ENCODE measurements around the gene ZNF488.

ZNF488 gene

DNA sequence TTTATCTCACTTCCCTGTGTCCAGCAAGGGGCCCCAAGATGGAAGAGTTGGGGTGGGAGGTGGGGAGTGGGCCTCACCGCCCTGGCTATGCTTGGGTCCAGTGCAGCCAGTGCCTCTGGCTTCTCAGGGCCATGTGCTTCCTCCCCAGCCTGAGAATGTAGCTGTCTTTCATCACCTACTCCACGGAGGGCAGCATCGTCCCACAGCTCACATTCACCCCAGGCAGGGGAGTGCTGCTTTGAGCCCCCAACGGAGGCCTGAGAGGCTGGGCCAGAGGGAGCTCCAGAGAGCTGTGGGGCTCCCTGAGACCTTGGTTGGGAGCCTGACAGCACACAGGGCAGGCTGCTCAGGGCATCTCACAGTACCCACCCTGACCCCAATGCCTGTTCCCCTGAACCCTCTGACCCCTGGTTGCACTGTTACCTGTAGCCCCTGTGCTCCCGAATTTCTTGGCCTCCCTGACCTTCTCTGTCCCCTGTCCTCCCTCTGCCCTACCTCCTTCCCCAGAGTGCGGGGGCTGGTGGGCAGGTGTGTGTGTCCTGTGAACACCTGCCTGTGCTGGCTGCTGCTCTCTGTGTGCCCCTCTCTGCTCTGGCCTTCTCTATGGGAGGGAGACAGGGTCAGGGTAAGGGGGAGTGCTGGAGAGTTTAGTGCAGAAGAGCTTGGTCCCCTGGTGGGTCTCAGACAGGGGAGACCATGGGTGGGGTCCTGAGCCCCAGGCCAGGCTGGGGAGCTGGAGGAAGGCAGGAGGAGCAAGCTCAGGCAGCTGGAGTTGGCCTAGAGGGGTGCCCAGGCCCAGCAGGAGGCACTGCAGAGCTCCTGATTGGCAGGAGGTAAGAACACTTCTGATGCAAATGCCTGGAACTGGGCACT is 19.6 kb upstream of the ZNF488 start:
- H3K36me3 ChIP-seq (ENCODE audit: control insufficient read depth, insufficient read depth, low read length) = no peaks in the 10 kb centered on the region
- H3K4ac ChIP-seq (ENCODE audit: low read depth, low read length) = no peak overlapping the region
- H3K27ac ChIP-seq (ENCODE audit: low read depth, low read length) = no peak overlapping the region
- no peak overlapping the region for H4K8ac ChIP-seq (ENCODE audit: low read depth, low read length)
- H3K79me2 ChIP-seq (ENCODE audit: control insufficient read depth, insufficient read depth, low read length) = no peaks in the 10 kb centered on the region
- H3K4me2 ChIP-seq (ENCODE audit: low read length) = no peak overlapping the region
- no peak overlapping the region for H2BK15ac ChIP-seq (replicated peaks; ENCODE audit: low read depth)
- H3K4me3 ChIP-seq (ENCODE audit: low read length) = no peak overlapping the region
- no peak overlapping the region for H2BK120ac ChIP-seq (ENCODE audit: low read depth, low read length)
- H3K4me1 ChIP-seq (ENCODE audit: control insufficient read depth, low read depth, low read length) = peaks cover 14% of the 10 kb centered on the region
- no peaks in the 10 kb centered on the region for H3K79me1 ChIP-seq (ENCODE audit: low read length)
- peak overlapping the region; percentile 63 for H3K56ac ChIP-seq (ENCODE audit: low read length)
- no peaks in the 10 kb centered on the region for H3K27me3 ChIP-seq (ENCODE audit: insufficient read depth, low read length, poor library complexity)
- peak overlapping the region; percentile 95 for H2AK5ac ChIP-seq (ENCODE audit: low read length)
- no peak overlapping the region for H3K9ac ChIP-seq (ENCODE audit: low read length)
- peak overlapping the region; percentile 68 for H2BK5ac ChIP-seq (ENCODE audit: low read length)
- DNase-seq = peak; percentile 68
- WGBS (ENCODE audit: extremely low coverage, insufficient coverage, low lambda C conversion rate) = no CpG with 5 or more reads among the region's 6 CpGs
- H3K18ac ChIP-seq (ENCODE audit: low read length) = no peak overlapping the region
- H3K23ac ChIP-seq (ENCODE audit: low read length) = no peak overlapping the region
- no peak overlapping the region for H4K5ac ChIP-seq (ENCODE audit: low read length)

DNA sequence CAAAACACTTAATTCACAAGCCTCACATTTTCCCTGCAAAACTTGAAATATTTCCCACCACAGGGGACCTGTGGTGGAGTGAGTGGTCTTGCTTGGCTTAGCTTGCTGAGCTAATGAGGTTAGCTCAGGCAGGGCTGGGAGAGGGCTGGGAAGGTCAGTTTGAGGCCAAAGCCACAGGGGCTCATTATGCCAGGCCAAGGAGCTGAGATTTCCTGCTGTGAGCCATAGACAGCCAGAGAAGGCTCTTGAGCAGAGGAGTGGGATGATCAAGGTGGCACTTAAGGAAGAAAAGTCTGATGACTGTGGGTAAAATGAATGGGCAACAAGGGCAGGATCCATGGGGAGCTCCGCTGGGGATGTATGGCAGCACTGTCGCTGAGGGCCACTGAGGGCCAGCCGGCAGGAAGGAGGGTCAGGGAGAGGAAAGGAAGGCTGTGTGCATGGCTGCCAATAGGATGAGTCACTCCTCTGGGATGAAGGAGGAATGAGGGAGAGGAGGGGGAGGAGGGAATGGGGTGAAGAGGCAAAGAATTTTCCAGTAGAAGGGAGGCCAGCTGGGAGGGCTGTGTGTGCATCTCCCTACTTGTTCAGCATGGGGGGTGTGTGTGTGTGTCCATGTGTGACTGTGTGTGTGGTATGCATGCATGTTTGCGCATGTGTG is 18.7 kb upstream of the ZNF488 start:
- H3K4ac ChIP-seq (ENCODE audit: low read depth, low read length) = no peak overlapping the region
- no peaks in the 10 kb centered on the region for H3K27me3 ChIP-seq (ENCODE audit: insufficient read depth, low read length, poor library complexity)
- no peak overlapping the region for H3K18ac ChIP-seq (ENCODE audit: low read length)
- no peak overlapping the region for H2BK120ac ChIP-seq (ENCODE audit: low read depth, low read length)
- H3K36me3 ChIP-seq (ENCODE audit: control insufficient read depth, insufficient read depth, low read length) = no peaks in the 10 kb centered on the region
- no peak overlapping the region for H4K8ac ChIP-seq (ENCODE audit: low read depth, low read length)
- H3K23ac ChIP-seq (ENCODE audit: low read length) = no peak overlapping the region
- H3K4me2 ChIP-seq (ENCODE audit: low read length) = no peak overlapping the region
- H3K4me1 ChIP-seq (ENCODE audit: control insufficient read depth, low read depth, low read length) = peaks cover 14% of the 10 kb centered on the region
- H2BK5ac ChIP-seq (ENCODE audit: low read length) = peak overlapping the region; percentile 68
- DNase-seq = peak; percentile 96
- no peak overlapping the region for H3K27ac ChIP-seq (ENCODE audit: low read depth, low read length)
- no peak overlapping the region for H4K5ac ChIP-seq (ENCODE audit: low read length)
- no peak overlapping the region for H3K4me3 ChIP-seq (ENCODE audit: low read length)
- H2BK15ac ChIP-seq (replicated peaks; ENCODE audit: low read depth) = no peak overlapping the region
- WGBS (ENCODE audit: extremely low coverage, insufficient coverage, low lambda C conversion rate) = no CpG with 5 or more reads among the region's 4 CpGs
- H3K9ac ChIP-seq (ENCODE audit: low read length) = no peak overlapping the region
- peak overlapping the region; percentile 63 for H3K56ac ChIP-seq (ENCODE audit: low read length)
- H3K79me1 ChIP-seq (ENCODE audit: low read length) = no peaks in the 10 kb centered on the region
- no peaks in the 10 kb centered on the region for H3K79me2 ChIP-seq (ENCODE audit: control insufficient read depth, insufficient read depth, low read length)
- H2AK5ac ChIP-seq (ENCODE audit: low read length) = peak overlapping the region; percentile 61

DNA sequence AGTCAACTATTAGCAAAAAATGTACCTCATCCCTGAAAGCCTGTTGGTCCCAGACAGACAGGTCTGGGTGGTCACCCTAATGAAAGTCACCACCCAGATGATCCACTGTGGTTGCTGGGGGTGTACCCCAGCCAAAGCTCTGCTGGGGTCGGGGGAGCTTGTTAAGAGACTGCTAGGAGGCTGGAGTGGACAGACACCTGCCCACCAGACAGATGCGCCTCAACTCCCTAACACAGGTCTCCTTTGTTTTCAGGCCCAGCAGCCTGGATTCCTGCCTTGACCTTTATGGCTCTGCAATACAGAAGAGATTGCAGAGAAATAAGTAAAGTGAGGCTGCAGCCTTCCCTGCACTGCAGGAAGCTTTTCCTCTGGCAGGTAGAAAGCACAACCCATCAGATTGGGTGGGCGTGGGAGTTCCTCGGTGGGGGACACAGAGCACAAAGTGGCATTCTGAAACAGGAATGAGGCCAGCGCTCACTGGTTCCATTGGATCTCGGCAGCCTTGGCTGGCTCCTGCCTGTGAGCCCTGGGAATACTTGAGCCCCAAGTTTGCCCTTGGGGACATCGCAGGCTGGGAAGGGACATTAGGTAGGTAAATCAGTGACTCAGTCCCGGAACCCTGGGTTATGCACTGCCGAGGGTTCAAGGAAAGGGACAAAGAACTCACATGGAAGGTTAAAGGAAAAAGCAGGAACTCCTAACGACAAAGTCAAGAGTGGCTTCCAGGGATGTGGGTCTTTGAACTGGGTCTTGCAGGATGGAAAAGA is 18.0 kb upstream of the ZNF488 start:
- Histone ChIP-seq H3K4me1 (ENCODE audit: control insufficient read depth, low read depth, low read length) (peaks cover 11% of the 10 kb centered on the region), H3K9ac (ENCODE audit: low read length) (no peak overlapping the region), H3K79me1 (ENCODE audit: low read length) (no peaks in the 10 kb centered on the region), H3K4me2 (ENCODE audit: low read length) (no peak overlapping the region), H3K4ac (ENCODE audit: low read depth, low read length) (peak overlapping the region; percentile 20), H3K23ac (ENCODE audit: low read length) (no peak overlapping the region), H3K4me3 (ENCODE audit: low read length) (no peak overlapping the region), H3K27me3 (ENCODE audit: insufficient read depth, low read length, poor library complexity) (no peaks in the 10 kb centered on the region), H3K36me3 (ENCODE audit: control insufficient read depth, insufficient read depth, low read length) (no peaks in the 10 kb centered on the region), H4K5ac (ENCODE audit: low read length) (no peak overlapping the region), H3K27ac (ENCODE audit: low read depth, low read length) (no peak overlapping the region), H4K8ac (ENCODE audit: low read depth, low read length) (no peak overlapping the region), H3K18ac (ENCODE audit: low read length) (peak overlapping the region; percentile 57), H2BK5ac (ENCODE audit: low read length) (no peak overlapping the region), H3K56ac (ENCODE audit: low read length) (no peak overlapping the region), H2BK15ac (replicated peaks; ENCODE audit: low read depth) (no peak overlapping the region), H2AK5ac (ENCODE audit: low read length) (no peak overlapping the region), H3K79me2 (ENCODE audit: control insufficient read depth, insufficient read depth, low read length) (no peaks in the 10 kb centered on the region), H2BK120ac (ENCODE audit: low read depth, low read length) (no peak overlapping the region)
- DNase-seq = no peak
- WGBS (ENCODE audit: extremely low coverage, insufficient coverage, low lambda C conversion rate) = no CpG with 5 or more reads among the region's 10 CpGs

DNA sequence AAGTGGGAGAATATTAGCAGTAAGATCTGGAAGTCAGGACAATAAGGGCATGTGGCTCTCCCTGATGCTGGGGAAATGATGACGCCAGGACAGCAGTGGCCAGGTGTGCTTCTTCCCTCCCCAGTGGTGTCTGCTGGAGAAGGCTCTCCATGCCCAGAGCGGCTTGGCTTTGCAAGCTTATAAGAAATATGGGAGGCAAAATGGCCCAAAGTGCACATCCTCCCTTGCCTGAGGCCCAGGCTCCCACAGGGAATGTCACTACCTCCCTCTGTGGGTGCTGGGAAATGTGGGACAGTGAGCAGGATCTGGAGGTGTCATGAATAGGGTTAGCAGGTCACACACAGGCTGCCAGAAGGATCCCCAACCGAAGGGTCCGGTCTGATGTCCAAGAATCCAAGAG is 17.1 kb upstream of the ZNF488 start:
- H3K23ac ChIP-seq (ENCODE audit: low read length) = no peak overlapping the region
- no peaks in the 10 kb centered on the region for H3K36me3 ChIP-seq (ENCODE audit: control insufficient read depth, insufficient read depth, low read length)
- H2BK15ac ChIP-seq (replicated peaks; ENCODE audit: low read depth) = no peak overlapping the region
- H3K9ac ChIP-seq (ENCODE audit: low read length) = no peak overlapping the region
- H3K4me1 ChIP-seq (ENCODE audit: control insufficient read depth, low read depth, low read length) = peaks cover 11% of the 10 kb centered on the region
- H2BK120ac ChIP-seq (ENCODE audit: low read depth, low read length) = no peak overlapping the region
- H3K4ac ChIP-seq (ENCODE audit: low read depth, low read length) = no peak overlapping the region
- no peaks in the 10 kb centered on the region for H3K27me3 ChIP-seq (ENCODE audit: insufficient read depth, low read length, poor library complexity)
- no peak overlapping the region for H3K18ac ChIP-seq (ENCODE audit: low read length)
- H2BK5ac ChIP-seq (ENCODE audit: low read length) = no peak overlapping the region
- no peak overlapping the region for H4K8ac ChIP-seq (ENCODE audit: low read depth, low read length)
- no peak overlapping the region for H3K4me2 ChIP-seq (ENCODE audit: low read length)
- H3K56ac ChIP-seq (ENCODE audit: low read length) = no peak overlapping the region
- H3K79me1 ChIP-seq (ENCODE audit: low read length) = no peaks in the 10 kb centered on the region
- no CpG with 5 or more reads among the region's 4 CpGs for WGBS (ENCODE audit: extremely low coverage, insufficient coverage, low lambda C conversion rate)
- H3K27ac ChIP-seq (ENCODE audit: low read depth, low read length) = no peak overlapping the region
- no peaks in the 10 kb centered on the region for H3K79me2 ChIP-seq (ENCODE audit: control insufficient read depth, insufficient read depth, low read length)
- H2AK5ac ChIP-seq (ENCODE audit: low read length) = no peak overlapping the region
- no peak for DNase-seq
- H3K4me3 ChIP-seq (ENCODE audit: low read length) = no peak overlapping the region
- H4K5ac ChIP-seq (ENCODE audit: low read length) = no peak overlapping the region

DNA sequence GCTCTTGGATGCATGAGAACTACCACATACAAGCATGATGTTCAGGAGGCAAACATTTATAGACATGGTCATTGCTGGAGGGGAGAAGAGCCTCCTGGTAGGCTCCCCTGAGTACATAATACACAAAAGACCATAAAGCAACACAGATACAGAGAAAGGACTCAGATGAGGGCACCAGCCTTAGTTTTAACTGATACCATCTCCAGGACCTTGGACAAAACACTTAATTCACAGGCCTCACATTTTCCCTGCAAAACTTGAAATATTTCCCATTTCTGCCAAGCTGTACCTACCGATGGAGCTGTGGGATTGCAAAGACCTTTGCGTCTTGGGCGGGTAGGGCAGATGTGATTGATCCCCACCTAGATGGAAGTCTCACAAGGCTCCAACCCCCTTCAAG is 16.7 kb upstream of the ZNF488 start:
- Histone ChIP-seq H3K79me2 (ENCODE audit: control insufficient read depth, insufficient read depth, low read length) (no peaks in the 10 kb centered on the region), H3K4me1 (ENCODE audit: control insufficient read depth, low read depth, low read length) (peaks cover 12% of the 10 kb centered on the region), H3K79me1 (ENCODE audit: low read length) (no peaks in the 10 kb centered on the region), H3K27me3 (ENCODE audit: insufficient read depth, low read length, poor library complexity) (no peaks in the 10 kb centered on the region), H4K5ac (ENCODE audit: low read length) (no peak overlapping the region), H3K4me2 (ENCODE audit: low read length) (no peak overlapping the region), H3K4ac (ENCODE audit: low read depth, low read length) (no peak overlapping the region), H3K23ac (ENCODE audit: low read length) (no peak overlapping the region), H2BK5ac (ENCODE audit: low read length) (no peak overlapping the region), H3K9ac (ENCODE audit: low read length) (no peak overlapping the region), H2BK15ac (replicated peaks; ENCODE audit: low read depth) (no peak overlapping the region), H2AK5ac (ENCODE audit: low read length) (no peak overlapping the region), H3K27ac (ENCODE audit: low read depth, low read length) (no peak overlapping the region), H3K4me3 (ENCODE audit: low read length) (no peak overlapping the region), H3K56ac (ENCODE audit: low read length) (no peak overlapping the region), H4K8ac (ENCODE audit: low read depth, low read length) (no peak overlapping the region), H3K36me3 (ENCODE audit: control insufficient read depth, insufficient read depth, low read length) (no peaks in the 10 kb centered on the region), H2BK120ac (ENCODE audit: low read depth, low read length) (no peak overlapping the region), H3K18ac (ENCODE audit: low read length) (no peak overlapping the region)
- no CpG with 5 or more reads among the region's 3 CpGs for WGBS (ENCODE audit: extremely low coverage, insufficient coverage, low lambda C conversion rate)
- no peak for DNase-seq

Measured in mesendoderm (in vitro differentiated cells).